Testis (tissue), 3 donors: ENCODE data around the gene COLEC11. TPM values are rescaled to one million over a fixed set of nuclear protein-coding genes. Genes with fewer than 3 reads are reported as not detected.

Experiments
- DNase-seq: peaks from one replicate; pipeline ENCODE4 v3.0.0-alpha.2; 2019
- H3K27ac ChIP-seq, 2 donors: fragments of 200-600 bp; sonication (generic); one replicate each; pipeline ENCODE4 v1.5.1; 2019
- H3K27me3 ChIP-seq: fragments of 200-600 bp; sonication (generic); one replicate; pipeline ENCODE4 v1.5.1; 2019
- H3K36me3 ChIP-seq: fragments of 200-600 bp; sonication (generic); one replicate; pipeline ENCODE4 v1.5.1; 2017; ENCODE audit warnings: low read depth; ENCODE audit errors: missing control alignments
- H3K4me1 ChIP-seq: fragments of 200-600 bp; sonication (generic); one replicate; pipeline ENCODE4 v1.5.1; 2019
- H3K4me3 ChIP-seq, 2 donors: fragments of 200-600 bp; sonication (generic); one replicate each; pipeline ENCODE4 v1.5.1; 2017 to 2019
- H3K9me3 ChIP-seq: fragments of 200-600 bp; sonication (generic); one replicate; pipeline ENCODE4 v1.5.1; 2017
- POLR2A ChIP-seq: fragments of 450-650 bp; IDR thresholded peaks from one replicate; pipeline ENCODE4 v1.6.1; 2017; ENCODE audit warnings: antibody characterized with exemption, mild to moderate bottlenecking, moderate library complexity
- WGBS, 2 donors: methylation state at CpG; one replicate each; pipeline ENCODE4 v1.1.5; 2018; 5-methylcytosine and 5-hydroxymethylcytosine counted together
- intact Hi-C: fragments of 100-400 bp; cut with DNase I; formaldehyde crosslinking; loops from one replicate; pipeline ENCODE4 v1.15.1; 2023; ENCODE audit warnings: low total_unique reads
- polyA plus RNA-seq: library from polyadenylated mRNA; stranded (reverse); fragments of 350-450 nt; fragmentation: Illumina TruSeq; extraction: RNeasy Lipid Tissue Mini Kit (QIAGEN cat#74804); gene quantifications from one replicate; pipeline ENCODE4 v1.2.3, GENCODE V29; 2014; ENCODE audit warnings: low read depth, low replicate concordance; ENCODE audit not compliant: insufficient read depth
- total RNA-seq, 2 donors: library from RNA; depleted of rRNA; stranded (reverse); fragments of >200 nt; gene quantifications; one replicate each; pipeline ENCODE4 v1.2.3, GENCODE V29; 2016
- TF ChIP-seq, protein P1 (sequence below), 3 experiments: fragments of 450-650 bp in 2 of 3; fragments of 200-600 bp in 1 of 3; sonication (generic) in 1 of 3; IDR thresholded peaks; one replicate each; pipeline ENCODE4 v1.5.1; 2016 to 2019; ENCODE audit warnings: antibody characterized with exemption in 3 of 3, mild to moderate bottlenecking in 2 of 3, moderate library complexity in 1 of 3

COLEC11 gene
- total and polyA plus RNA-seq, 3 donors from 2014 or later, result 12.7 to 15.8 (median 15.4) TPM

DNA sequence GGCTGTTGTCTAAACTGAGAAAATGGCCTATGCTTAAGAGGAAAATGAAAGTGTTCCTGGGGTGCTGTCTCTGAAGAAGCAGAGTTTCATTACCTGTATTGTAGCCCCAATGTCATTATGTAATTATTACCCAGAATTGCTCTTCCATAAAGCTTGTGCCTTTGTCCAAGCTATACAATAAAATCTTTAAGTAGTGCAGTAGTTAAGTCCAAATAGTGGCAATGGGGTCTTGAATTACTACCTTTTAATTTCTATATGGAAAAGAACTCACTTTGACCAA, 49.3 kb downstream of the COLEC11 start:
- TF ChIP-seq, protein P1, sequence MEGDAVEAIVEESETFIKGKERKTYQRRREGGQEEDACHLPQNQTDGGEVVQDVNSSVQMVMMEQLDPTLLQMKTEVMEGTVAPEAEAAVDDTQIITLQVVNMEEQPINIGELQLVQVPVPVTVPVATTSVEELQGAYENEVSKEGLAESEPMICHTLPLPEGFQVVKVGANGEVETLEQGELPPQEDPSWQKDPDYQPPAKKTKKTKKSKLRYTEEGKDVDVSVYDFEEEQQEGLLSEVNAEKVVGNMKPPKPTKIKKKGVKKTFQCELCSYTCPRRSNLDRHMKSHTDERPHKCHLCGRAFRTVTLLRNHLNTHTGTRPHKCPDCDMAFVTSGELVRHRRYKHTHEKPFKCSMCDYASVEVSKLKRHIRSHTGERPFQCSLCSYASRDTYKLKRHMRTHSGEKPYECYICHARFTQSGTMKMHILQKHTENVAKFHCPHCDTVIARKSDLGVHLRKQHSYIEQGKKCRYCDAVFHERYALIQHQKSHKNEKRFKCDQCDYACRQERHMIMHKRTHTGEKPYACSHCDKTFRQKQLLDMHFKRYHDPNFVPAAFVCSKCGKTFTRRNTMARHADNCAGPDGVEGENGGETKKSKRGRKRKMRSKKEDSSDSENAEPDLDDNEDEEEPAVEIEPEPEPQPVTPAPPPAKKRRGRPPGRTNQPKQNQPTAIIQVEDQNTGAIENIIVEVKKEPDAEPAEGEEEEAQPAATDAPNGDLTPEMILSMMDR (IDR thresholded peaks at IDR 0.05), result no peak
- TF ChIP-seq POLR2A, result no peak
- intact Hi-C loops, result no loop called here
- Histone ChIP-seq H3K4me3 (no peak overlapping the region), H3K27ac (no peak overlapping the region), H3K27me3 (no peaks in the 10 kb centered on the region), H3K9me3 (no peaks in the 10 kb centered on the region), H3K4me1 (no peaks in the 10 kb centered on the region), H3K36me3 (no peaks in the 10 kb centered on the region)
- DNase-seq, result no peak

DNA sequence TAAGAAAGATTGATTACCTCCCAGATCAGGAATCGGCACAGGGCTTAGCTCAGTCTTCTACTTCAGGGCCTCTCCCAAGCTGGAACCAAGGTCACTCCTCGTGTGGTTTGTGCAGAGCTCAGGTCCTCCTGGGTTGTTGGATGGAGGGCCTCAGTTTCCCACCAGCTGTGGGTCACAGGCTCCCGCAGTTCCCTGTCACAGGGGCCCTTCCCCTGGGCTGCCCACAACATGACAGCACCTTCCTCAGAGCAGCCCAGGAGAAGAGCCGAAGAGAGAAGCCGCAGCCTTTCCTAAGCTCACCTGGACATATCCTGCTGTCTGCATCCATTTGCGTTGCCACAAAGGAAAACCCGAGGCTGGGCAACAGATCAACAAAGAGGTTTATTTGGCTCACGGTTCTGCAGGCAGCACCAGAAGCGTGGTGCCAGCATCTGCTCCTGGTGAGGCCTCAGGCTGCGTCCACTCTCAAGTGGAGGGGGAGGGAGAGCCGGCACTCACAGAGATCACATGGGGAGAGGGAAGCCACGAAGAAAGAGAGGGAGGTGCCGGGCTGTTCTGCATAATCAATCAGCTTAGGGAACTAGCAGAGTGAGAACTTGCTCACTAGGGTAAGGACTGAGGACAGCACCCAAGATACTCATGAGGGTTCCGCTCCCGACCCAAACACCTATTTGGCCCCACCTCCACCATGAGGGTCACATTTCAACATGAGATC, 50.1 kb downstream of the COLEC11 start:
- Histone ChIP-seq H3K36me3 (no peaks in the 10 kb centered on the region), H3K4me3 (no peak overlapping the region), H3K9me3 (no peaks in the 10 kb centered on the region), H3K27me3 (no peaks in the 10 kb centered on the region), H3K27ac (no peak overlapping the region), H3K4me1 (no peaks in the 10 kb centered on the region)
- 74 to 90% methylated on average over 8 to 15 of the region's 15 CpGs for WGBS, 2 donors
- no peak for DNase-seq
- TF ChIP-seq, protein P1 (IDR thresholded peaks at IDR 0.05), result no peak
- no peak for TF ChIP-seq POLR2A
- intact Hi-C loops, result no loop called here

DNA sequence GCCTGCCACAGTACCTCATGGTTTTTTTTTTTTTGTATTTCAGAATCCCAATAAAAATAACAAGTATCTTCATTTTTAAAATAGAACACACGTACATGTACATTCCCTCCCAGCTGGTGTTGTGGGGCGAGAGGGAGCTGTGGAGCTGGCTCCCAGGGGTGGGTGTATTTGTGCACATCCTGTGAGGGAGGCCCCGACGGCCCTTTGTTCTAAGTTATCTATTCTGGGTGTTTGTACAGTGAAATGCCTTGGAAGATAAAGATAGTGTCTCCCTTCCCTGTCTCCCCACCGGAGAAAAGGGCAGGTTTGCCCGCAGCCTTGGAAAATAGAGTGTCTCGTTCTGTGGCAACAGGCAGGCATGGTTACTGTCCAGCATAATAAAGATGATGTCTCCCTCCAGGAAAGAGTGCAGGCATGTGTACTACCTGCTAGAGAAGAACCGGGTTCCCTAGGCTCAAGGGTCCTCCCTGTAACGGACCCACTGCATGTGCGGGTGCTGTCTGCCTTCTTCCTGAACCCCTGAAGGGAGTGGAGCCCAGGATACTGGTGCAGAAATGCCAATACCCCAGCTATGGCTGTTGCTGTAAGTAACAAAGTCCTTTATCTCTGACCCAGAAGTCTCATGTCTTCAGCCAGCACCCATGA, 51.0 kb downstream of the COLEC11 start:
- no peaks in the 10 kb centered on the region for H3K9me3 ChIP-seq
- intact Hi-C loops, result no loop called here
- H3K27me3 ChIP-seq, result no peaks in the 10 kb centered on the region
- no peaks in the 10 kb centered on the region for H3K36me3 ChIP-seq
- H3K4me3 ChIP-seq, result no peak overlapping the region
- 70 to 74% methylated on average over 10 of the region's 10 CpGs for WGBS, 2 donors
- no peak for DNase-seq
- no peak for TF ChIP-seq POLR2A
- TF ChIP-seq, protein P1 (IDR thresholded peaks at IDR 0.05), result no peak
- no peak overlapping the region for H3K27ac ChIP-seq
- peaks cover 5% of the 10 kb centered on the region for H3K4me1 ChIP-seq

DNA sequence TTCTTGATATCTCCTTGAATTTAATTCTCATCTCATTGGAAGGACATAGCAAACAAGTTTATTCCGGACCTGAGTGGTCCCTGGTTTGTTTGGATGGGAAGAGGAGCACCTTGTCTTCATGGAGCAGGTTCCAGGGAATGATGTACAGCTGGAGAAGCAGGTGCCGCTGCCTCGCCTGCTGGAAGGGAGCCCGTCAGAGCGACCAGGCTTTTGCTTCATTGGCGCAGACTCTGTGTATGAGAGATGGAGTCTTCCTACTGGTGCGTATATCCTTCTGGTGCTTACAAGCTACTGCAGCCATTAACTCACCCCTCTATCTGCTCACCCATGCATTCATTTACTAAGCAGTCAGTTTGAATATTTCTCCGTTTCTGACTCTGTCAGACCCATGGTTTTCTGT, 51.5 kb downstream of the COLEC11 start:
- H3K27ac ChIP-seq, result no peak overlapping the region
- 81 to 97% methylated on average over 8 of the region's 8 CpGs for WGBS, 2 donors
- no peak overlapping the region for H3K4me3 ChIP-seq
- DNase-seq, result no peak
- H3K4me1 ChIP-seq, result peaks cover 6% of the 10 kb centered on the region
- H3K36me3 ChIP-seq, result no peaks in the 10 kb centered on the region
- H3K27me3 ChIP-seq, result no peaks in the 10 kb centered on the region
- intact Hi-C loops, result no loop called here
- TF ChIP-seq, protein P1 (IDR thresholded peaks at IDR 0.05), result no peak
- TF ChIP-seq POLR2A, result no peak
- no peaks in the 10 kb centered on the region for H3K9me3 ChIP-seq

DNA sequence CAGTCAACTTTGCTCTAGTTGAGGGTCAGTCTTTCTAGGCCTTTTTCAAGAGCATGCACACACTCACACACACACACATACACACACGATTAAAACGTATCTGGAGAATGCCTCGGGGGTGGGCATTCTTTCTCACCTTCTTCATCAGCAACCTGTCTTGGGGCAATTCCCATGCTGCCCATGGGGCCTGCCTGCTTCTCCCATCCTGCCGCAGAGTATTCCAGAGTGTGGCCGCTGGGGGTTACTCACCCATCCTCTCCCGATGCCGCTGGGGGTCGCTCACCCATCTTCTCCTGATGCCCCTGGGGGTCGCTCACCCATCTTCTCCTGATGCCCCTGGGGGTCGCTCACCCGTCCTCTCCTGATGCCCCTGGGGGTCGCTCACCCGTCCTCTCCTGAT, 52.3 kb downstream of the COLEC11 start:
- Histone ChIP-seq H3K4me3 (no peak overlapping the region), H3K27me3 (no peaks in the 10 kb centered on the region), H3K9me3 (no peaks in the 10 kb centered on the region), H3K27ac (no peak overlapping the region), H3K4me1 (peaks cover 14% of the 10 kb centered on the region), H3K36me3 (no peaks in the 10 kb centered on the region)
- WGBS, 2 donors, result 74 to 78% methylated on average over 13 of the region's 13 CpGs
- TF ChIP-seq, protein P1 (IDR thresholded peaks at IDR 0.05), result no peak
- TF ChIP-seq POLR2A, result no peak
- no peak for DNase-seq
- intact Hi-C loops, result no loop called here
